Esophagus muscularis mucosa (tissue), 4 donors: Measurements from ENCODE around the gene FBXL7. TPM values are rescaled to one million over a fixed set of nuclear protein-coding genes. Genes with fewer than 3 reads are reported as not detected.
A peak's percentile ranks its signal among the peaks of the same experiment; 100 is the strongest.

Experiments used
- DNase-seq: peaks from one replicate; pipeline ENCODE4 v3.0.0-alpha.2; 2017; ENCODE audit errors: extremely low spot score
- H3K27ac ChIP-seq, 4 donors: fragments of 200-600 bp; sonication (generic); replicated peaks in 1 of 4; 1 replicate in 3 of 4; 2 replicates in 1 of 4; pipeline ENCODE4 v1.5.1; 2016 to 2019; ENCODE audit warnings: mild to moderate bottlenecking in 1 of 4
- H3K27me3 ChIP-seq, 4 donors: fragments of 200-600 bp; sonication (generic); one replicate each; pipeline versions ENCODE4 v1.5.1 to v1.6.0; 2016 to 2019
- H3K36me3 ChIP-seq, 4 donors: fragments of 200-600 bp; sonication (generic); one replicate each; pipeline ENCODE4 v1.5.1; 2016 to 2019
- H3K4me1 ChIP-seq, 4 donors: fragments of 200-600 bp; sonication (generic); one replicate each; pipeline ENCODE4 v1.5.1; 2016 to 2019
- H3K4me3 ChIP-seq, 4 donors: fragments of 200-600 bp; sonication (generic); 1 replicate in 2 of 4; 2 replicates in 2 of 4; pipeline ENCODE4 v1.5.1; 2016 to 2019; ENCODE audit warnings: mild to moderate bottlenecking in 4 of 4, moderate library complexity in 1 of 4
- H3K9me3 ChIP-seq, 4 donors: fragments of 200-600 bp; sonication (generic); 1 replicate in 3 of 4; 2 replicates in 1 of 4; pipeline ENCODE4 v1.5.1; 2016 to 2019
- CTCF ChIP-seq, 3 experiments: fragments of 200-600 bp in 2 of 3; fragments of 450-650 bp in 1 of 3; sonication (generic) in 2 of 3; IDR thresholded peaks; one replicate each; pipeline ENCODE4 v1.5.1; 2017 to 2019; ENCODE audit warnings: antibody characterized with exemption in 3 of 3, mild to moderate bottlenecking in 2 of 3, moderate library complexity in 1 of 3
- EP300 ChIP-seq: sonication (generic); formaldehyde crosslinking; IDR thresholded peaks from one replicate; pipeline ENCODE4 v1.6.1; 2017; ENCODE audit warnings: antibody characterized with exemption
- POLR2A ChIP-seq: fragments of 450-650 bp; IDR thresholded peaks from one replicate; pipeline ENCODE4 v1.6.1; 2017; ENCODE audit warnings: antibody characterized with exemption, moderate library complexity, mild to moderate bottlenecking, low read depth
- POLR2AphosphoS5 ChIP-seq, 2 donors: sonication (generic); formaldehyde crosslinking; IDR thresholded peaks; one replicate each; pipeline ENCODE4 v1.6.1; 2017; ENCODE audit warnings: antibody characterized with exemption in 2 of 2
- whole genome bisulfite sequencing: methylation state at CpG from one replicate; pipeline ENCODE4 v1.1.5; 2018; 5-methylcytosine and 5-hydroxymethylcytosine counted together
- intact Hi-C: fragments of 100-400 bp; cut with DNase I; formaldehyde crosslinking; loops from one replicate; pipeline ENCODE4 v1.15.1; 2023
- total RNA-seq, 4 donors: library from RNA; depleted of rRNA; stranded (reverse); fragments of >200 nt; gene quantifications; one replicate each; pipeline versions ENCODE4 v1.1.0 to v1.2.1, GENCODE V29; 2016

Gene FBXL7
- total RNA-seq, 4 donors from 2014 or later = 25.7 to 37.7 (median 27.6) TPM

DNA sequence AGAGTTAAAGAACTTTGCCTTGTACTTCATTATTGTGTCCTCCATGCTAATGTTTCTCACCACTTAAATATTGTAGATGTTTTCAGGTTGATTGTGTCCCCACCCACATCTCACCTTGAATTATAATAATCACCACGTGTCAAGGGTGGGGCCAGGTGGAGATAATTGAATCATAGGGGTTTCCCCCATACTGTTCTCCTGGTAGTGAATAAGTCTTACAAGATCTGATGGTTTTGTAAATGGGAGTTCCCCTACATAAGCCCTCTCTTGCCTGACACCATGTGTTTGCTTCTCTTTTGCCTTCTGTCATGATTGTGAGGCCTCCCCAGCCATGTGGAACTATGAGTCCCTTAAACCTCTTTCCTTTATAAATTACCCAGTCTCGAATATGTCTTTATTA, 248.3 kb downstream of the FBXL7 start:
- no peak for DNase-seq
- Histone ChIP-seq H3K9me3 (no peaks in the 10 kb centered on the region), H3K4me1 (peaks cover 0 to 17% (median 11%) of the 10 kb centered on the region in 4 donors), H3K4me3 (no peak overlapping the region), H3K27me3 (no peaks in the 10 kb centered on the region), H3K36me3 (no peaks in the 10 kb centered on the region), H3K27ac (no peak overlapping the region)
- intact Hi-C loops = no loop called here
- no peak for TF ChIP-seq EP300
- TF ChIP-seq POLR2A = no peak
- TF ChIP-seq CTCF (IDR thresholded peaks at IDR 0.05) = no peak
- no peak for TF ChIP-seq POLR2AphosphoS5 (IDR thresholded peaks at IDR 0.05)
- WGBS = 95% methylated on average over 2 of the region's 2 CpGs

- Histone ChIP-seq H3K4me3 (peak overlapping the region; percentile 24 to 43 (median 28)), H3K27ac (no peak overlapping the region), H3K36me3 (no peaks in the 10 kb centered on the region), H3K4me1 (peaks cover 0 to 17% (median 12%) of the 10 kb centered on the region in 4 donors), H3K9me3 (peaks cover 0 to 8% (median 5%) of the 10 kb centered on the region in 4 donors), H3K27me3 (no peaks in the 10 kb centered on the region)
- TF ChIP-seq POLR2AphosphoS5 (IDR thresholded peaks at IDR 0.05) = no peak
- TF ChIP-seq POLR2A = no peak
- TF ChIP-seq EP300 = no peak
- no peak for TF ChIP-seq CTCF (IDR thresholded peaks at IDR 0.05)
- intact Hi-C loops = no loop called here
- no peak for DNase-seq
- 49% methylated on average over 10 of the region's 10 CpGs for WGBS
Measured at GRCh38 chr5:15752663-15753285, 252.8 kb downstream of the FBXL7 start.

DNA sequence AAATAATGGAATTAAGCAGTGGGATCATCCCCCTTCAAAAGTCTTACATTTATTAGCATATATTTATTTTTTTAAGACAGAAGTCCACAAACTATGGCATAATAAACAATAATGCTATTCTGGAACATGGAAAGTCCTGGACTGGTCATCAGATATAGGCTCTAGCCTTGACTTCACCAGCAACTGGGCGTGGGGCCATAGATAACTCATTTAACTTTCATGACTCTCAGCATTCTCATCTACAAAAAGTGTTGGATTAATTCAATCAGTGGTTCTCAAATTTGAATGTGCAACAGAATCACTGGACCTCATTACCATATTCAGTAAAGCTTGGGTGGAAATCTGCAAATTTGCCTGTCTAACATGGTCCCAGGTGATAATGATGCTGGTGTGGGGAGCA, 253.8 kb downstream of the FBXL7 start:
- DNase-seq = no peak
- TF ChIP-seq CTCF (IDR thresholded peaks at IDR 0.05) (no peak), POLR2AphosphoS5 (IDR thresholded peaks at IDR 0.05) (no peak), EP300 (no peak), POLR2A (no peak)
- intact Hi-C loops = no loop called here
- WGBS = 100% methylated on average over 1 of the region's 1 CpG
- no peaks in the 10 kb centered on the region for H3K27me3 ChIP-seq
- no peaks in the 10 kb centered on the region for H3K36me3 ChIP-seq
- H3K4me1 ChIP-seq = peaks cover 0 to 17% (median 12%) of the 10 kb centered on the region in 4 donors
- H3K4me3 ChIP-seq = no peak overlapping the region
- H3K27ac ChIP-seq = no peak overlapping the region
- H3K9me3 ChIP-seq = peaks cover 0 to 8% (median 5%) of the 10 kb centered on the region in 4 donors

DNA sequence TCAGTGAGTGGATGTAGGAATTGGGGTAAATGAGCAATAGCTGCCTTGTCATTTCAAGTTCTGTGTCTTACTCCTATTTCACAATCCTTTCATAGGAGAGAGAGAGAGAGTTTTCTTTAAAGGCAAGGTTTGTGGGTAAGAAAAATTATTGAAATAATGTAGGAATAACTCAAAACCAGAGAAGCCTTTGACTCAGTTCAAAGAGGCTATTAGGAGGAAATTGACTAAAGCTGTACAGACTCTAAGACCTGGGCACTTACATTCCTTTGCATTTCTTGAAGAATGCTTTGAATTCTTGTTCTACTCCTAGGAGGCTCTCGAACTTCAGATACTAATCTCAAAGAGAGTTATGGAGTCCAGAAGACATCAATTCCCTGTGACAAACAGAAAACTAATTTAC, 257.1 kb downstream of the FBXL7 start:
- TF ChIP-seq POLR2A (no peak), CTCF (IDR thresholded peaks at IDR 0.05) (no peak)
- Histone ChIP-seq H3K4me1 (peaks cover 0 to 11% (median 7%) of the 10 kb centered on the region in 4 donors), H3K4me3 (no peak overlapping the region), H3K27ac (no peak overlapping the region), H3K27me3 (no peaks in the 10 kb centered on the region), H3K9me3 (peaks cover 0 to 8% (median 5%) of the 10 kb centered on the region in 4 donors), H3K36me3 (no peaks in the 10 kb centered on the region)
- intact Hi-C loops = no loop called here
- 50% methylated on average over 1 of the region's 1 CpG for WGBS
- DNase-seq = no peak

GRCh38 chr5:15757619-15758018, 257.6 kb downstream of the FBXL7 start:
- TF ChIP-seq POLR2A (no peak), CTCF (IDR thresholded peaks at IDR 0.05) (no peak), POLR2AphosphoS5 (IDR thresholded peaks at IDR 0.05) (no peak), EP300 (no peak)
- H3K9me3 ChIP-seq = peaks cover 0 to 8% (median 5%) of the 10 kb centered on the region in 4 donors
- peaks cover 0 to 8% (median 5%) of the 10 kb centered on the region in 4 donors for H3K4me1 ChIP-seq
- H3K27ac ChIP-seq = no peak overlapping the region
- 85% methylated on average over 8 of the region's 8 CpGs for WGBS
- no peak overlapping the region for H3K4me3 ChIP-seq
- DNase-seq = no peak
- intact Hi-C loops = no loop called here
- no peaks in the 10 kb centered on the region for H3K27me3 ChIP-seq
- H3K36me3 ChIP-seq = no peaks in the 10 kb centered on the region
